KG1 (cell line): Measurements from ENCODE around the gene HP1BP3.
"Not testable (repeated sequence)": the region's sequence is repeated elsewhere in the genome, so short reads cannot be mapped to it uniquely, and the experiment has no call there.

Experiments used
- DNase-seq: peaks from one replicate; lab custom pipeline; 2025; lab: John Stamatoyannopoulos, UW

HP1BP3 gene

GRCh38 chr1:20787029-20787839, at the start of gene HP1BP3:
TSS of gene HP1BP3 (minus strand) at chr1:20787307. CDS start at chr1:20780440, 6,867 bp downstream.
- peak; percentile 70 for DNase-seq

GRCh38 chr1:20836230-20836629, 49.1 kb upstream of the HP1BP3 start:
- no peak for DNase-seq

- DNase-seq = no peak
These were observed 47.7 kb upstream of the HP1BP3 start for GRCh38 chr1:20834780-20835179.

GRCh38 chr1:20834192-20834591, 47.1 kb upstream of the HP1BP3 start:
- no peak for DNase-seq

- no peak for DNase-seq
These were observed 43.3 kb upstream of the HP1BP3 start for GRCh38 chr1:20830378-20830777.

GRCh38 chr1:20829946-20830345, 42.8 kb upstream of the HP1BP3 start:
- no peak for DNase-seq

GRCh38 chr1:20829531-20829930, 42.4 kb upstream of the HP1BP3 start:
- no peak for DNase-seq

GRCh38 chr1:20823845-20824244, 36.7 kb upstream of the HP1BP3 start:
- no peak for DNase-seq

- DNase-seq = no peak
These were observed 34.4 kb upstream of the HP1BP3 start for GRCh38 chr1:20821466-20821865.

GRCh38 chr1:20819818-20820217, 32.7 kb upstream of the HP1BP3 start:
- no peak for DNase-seq

- no peak for DNase-seq
These were observed 27.4 kb upstream of the HP1BP3 start for GRCh38 chr1:20814534-20814871.

GRCh38 chr1:20811916-20812315, 24.8 kb upstream of the HP1BP3 start:
- no peak for DNase-seq

- DNase-seq = no peak
These were observed 6.1 kb upstream of the HP1BP3 start for GRCh38 chr1:20793236-20793635.

- no peak for DNase-seq
These were observed 5.1 kb upstream of the HP1BP3 start for GRCh38 chr1:20792196-20792595.

- DNase-seq = no peak
These were observed 3.7 kb upstream of the HP1BP3 start for GRCh38 chr1:20790785-20791184.

GRCh38 chr1:20789598-20789997, 2.5 kb upstream of the HP1BP3 start:
- not testable (repeated sequence) for DNase-seq

- DNase-seq = peak; percentile 45
These were observed 1.0 kb upstream of the HP1BP3 start for GRCh38 chr1:20787840-20788795.

GRCh38 chr1:20786253-20787028, 666 bp downstream of the HP1BP3 start:
- DNase-seq = peak; percentile 96

GRCh38 chr1:20785907-20786252, 1.2 kb downstream of the HP1BP3 start:
- no peak for DNase-seq

- DNase-seq = no peak
These were observed 11.4 kb downstream of the HP1BP3 start for GRCh38 chr1:20775700-20776099.

- no peak for DNase-seq
These were observed 15.3 kb downstream of the HP1BP3 start for GRCh38 chr1:20771780-20772179.
